ENCODE data around the gene C16orf87.

GRCh38 chr16:46844771-46845170, 13.8 kb upstream of the C16orf87 start:
- no peak for TF ChIP-seq HMGXB4 (CRISPR knock-in tag; IDR thresholded peaks at IDR 0.05)
- no peak for TF ChIP-seq ELF4 (CRISPR knock-in tag; IDR thresholded peaks at IDR 0.05; ENCODE audit: low read depth)
- TF ChIP-seq CTCF (IDR thresholded peaks at IDR 0.05), result no peak
- TF ChIP-seq TCF7 (CRISPR knock-in tag; IDR thresholded peaks at IDR 0.05; ENCODE audit: low read depth), result no peak
- TF ChIP-seq, protein P1, sequence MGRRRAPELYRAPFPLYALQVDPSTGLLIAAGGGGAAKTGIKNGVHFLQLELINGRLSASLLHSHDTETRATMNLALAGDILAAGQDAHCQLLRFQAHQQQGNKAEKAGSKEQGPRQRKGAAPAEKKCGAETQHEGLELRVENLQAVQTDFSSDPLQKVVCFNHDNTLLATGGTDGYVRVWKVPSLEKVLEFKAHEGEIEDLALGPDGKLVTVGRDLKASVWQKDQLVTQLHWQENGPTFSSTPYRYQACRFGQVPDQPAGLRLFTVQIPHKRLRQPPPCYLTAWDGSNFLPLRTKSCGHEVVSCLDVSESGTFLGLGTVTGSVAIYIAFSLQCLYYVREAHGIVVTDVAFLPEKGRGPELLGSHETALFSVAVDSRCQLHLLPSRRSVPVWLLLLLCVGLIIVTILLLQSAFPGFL (CRISPR knock-in tag; IDR thresholded peaks at IDR 0.05; ENCODE audit: borderline replicate concordance), result no peak
- TF ChIP-seq JUN (CRISPR knock-in tag; IDR thresholded peaks at IDR 0.05), result no peak
- no peak for TF ChIP-seq USF2 (CRISPR knock-in tag; IDR thresholded peaks at IDR 0.05)
- no peak for TF ChIP-seq ATF6 (CRISPR knock-in tag; IDR thresholded peaks at IDR 0.05)
- no peak for TF ChIP-seq SP1 (CRISPR knock-in tag; conservative IDR thresholded peaks at IDR 0.05)
- TF ChIP-seq, protein P2, sequence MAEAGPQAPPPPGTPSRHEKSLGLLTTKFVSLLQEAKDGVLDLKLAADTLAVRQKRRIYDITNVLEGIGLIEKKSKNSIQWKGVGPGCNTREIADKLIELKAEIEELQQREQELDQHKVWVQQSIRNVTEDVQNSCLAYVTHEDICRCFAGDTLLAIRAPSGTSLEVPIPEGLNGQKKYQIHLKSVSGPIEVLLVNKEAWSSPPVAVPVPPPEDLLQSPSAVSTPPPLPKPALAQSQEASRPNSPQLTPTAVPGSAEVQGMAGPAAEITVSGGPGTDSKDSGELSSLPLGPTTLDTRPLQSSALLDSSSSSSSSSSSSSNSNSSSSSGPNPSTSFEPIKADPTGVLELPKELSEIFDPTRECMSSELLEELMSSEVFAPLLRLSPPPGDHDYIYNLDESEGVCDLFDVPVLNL (CRISPR knock-in tag; IDR thresholded peaks at IDR 0.05; ENCODE audit: borderline replicate concordance, low read depth), result no peak
- no peak for TF ChIP-seq TP53 (CRISPR knock-in tag; IDR thresholded peaks at IDR 0.05)
